GM10248 (cell line): ENCODE data around the gene DPYD.
A peak's percentile ranks its signal among the peaks of the same experiment; 100 is the strongest.

ENCODE experiments used
- CTCF ChIA-PET: fragments of 300-600 bp; sonication (Branson Sonifier 250); formaldehyde crosslinking; extraction: SDS; loops from one replicate; lab custom pipeline; 2021; ENCODE audit warnings: antibody characterized with exemption; lab: Yijun Ruan, JAX
- POLR2A ChIA-PET: fragments of 350-650 bp; sonication (Branson Sonifier 250); formaldehyde crosslinking; extraction: SDS; loops from one replicate; lab custom pipeline; 2020; ENCODE audit warnings: antibody characterized with exemption; lab: Yijun Ruan, JAX
- DNase-seq: peaks from one replicate; pipeline ENCODE4 v3.0.0; 2012; ENCODE audit errors: extremely low spot score
- CTCF ChIP-seq: IDR thresholded peaks from 2 replicates; pipeline ENCODE4 v1.5.1; 2012; ENCODE audit warnings: mild to moderate bottlenecking, low read depth; ENCODE audit errors: extremely low read depth, missing control alignments, control extremely low read depth

DPYD gene

DNA sequence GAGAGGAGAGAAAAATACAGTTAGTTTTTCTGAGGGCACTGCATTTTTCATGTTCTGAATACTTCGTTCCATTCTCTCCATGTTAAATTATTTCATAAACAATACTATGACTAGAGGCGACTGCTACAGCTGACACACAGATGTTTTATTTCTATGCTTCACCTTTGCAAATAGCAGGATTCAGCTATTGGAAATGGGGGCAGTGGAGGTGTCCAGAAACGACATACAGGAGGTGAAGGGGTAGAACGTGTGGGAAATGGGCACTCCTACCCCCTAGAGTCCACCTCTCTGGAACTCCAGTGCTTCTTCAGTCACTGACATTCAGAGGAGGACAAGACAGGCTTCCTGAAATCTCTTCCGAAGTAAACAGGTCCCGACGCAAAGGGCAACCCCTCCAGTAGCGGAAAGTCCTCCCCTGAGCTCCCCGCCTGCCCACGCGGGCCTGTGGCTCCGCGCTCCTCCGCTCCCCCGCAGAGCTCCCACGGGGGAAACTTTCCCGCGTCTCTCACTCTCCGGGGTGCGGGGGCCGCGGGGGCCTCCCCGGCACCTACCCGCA, 480 bp downstream of the DPYD start:
- no peak for TF ChIP-seq CTCF
- no peak for DNase-seq
- POLR2A ChIA-PET = no interaction called here
- CTCF ChIA-PET = interaction anchor here (1.2 to 1.7 kb wide), 3 partner anchors 13 to 131 kb away, joined by 3 to 7 read pairs (median 3); no protein-coding TSS in a partner anchor

- DNase-seq = peak; percentile 3
- ChIA-PET CTCF (interaction anchor here (0.9 to 1.7 kb wide), 4 partner anchors 9 to 24 kb away, joined by 3 to 7 read pairs (median 4); no protein-coding TSS in a partner anchor), POLR2A (no interaction called here)
- TF ChIP-seq CTCF = no peak
Measured at GRCh38 chr1:97919585-97920261, 1.1 kb downstream of the DPYD start.

- DNase-seq = no peak
- TF ChIP-seq CTCF = no peak
- ChIA-PET CTCF (interaction anchor here (0.9 to 1.4 kb wide), 5 partner anchors 8 to 23 kb away, joined by 3 to 5 read pairs (median 4); no protein-coding TSS in a partner anchor), POLR2A (no interaction called here)
Measured at GRCh38 chr1:97918961-97919360, 1.9 kb downstream of the DPYD start.

DNA sequence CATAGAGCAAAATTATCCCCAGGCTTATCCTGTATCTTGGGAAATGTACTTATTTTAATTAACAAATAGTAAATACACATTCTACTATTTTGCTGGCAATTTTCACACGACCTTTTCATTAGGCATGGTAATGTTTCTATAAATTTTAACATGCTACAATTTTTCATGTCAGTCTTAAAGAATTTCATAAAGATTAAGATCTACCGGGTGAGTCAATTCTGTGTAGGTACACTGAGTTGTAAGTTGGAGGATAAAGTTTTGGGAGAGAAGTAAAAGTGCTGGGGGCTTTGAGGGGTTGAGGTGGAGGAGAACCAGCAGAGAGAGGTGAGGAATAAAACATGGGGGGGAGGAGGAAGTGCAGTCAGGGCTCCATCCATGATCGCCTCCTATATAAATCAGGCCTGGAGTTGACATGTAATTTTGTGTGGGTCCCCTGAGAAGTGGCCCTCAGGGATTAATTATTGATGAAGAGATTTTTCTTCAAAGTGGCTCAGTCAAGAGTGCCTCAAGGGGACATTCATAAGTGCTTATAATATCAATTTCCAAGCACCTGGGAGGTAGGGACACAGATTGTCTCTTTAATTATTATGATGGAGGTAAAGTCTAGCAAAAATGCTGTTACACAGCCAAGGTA, 7.2 kb downstream of the DPYD start:
- ChIA-PET POLR2A (no interaction called here), CTCF (interaction anchor here (1.5 kb wide), 1 partner anchor 9 kb away, joined by 4 read pairs; no protein-coding TSS in a partner anchor)
- DNase-seq = no peak
- no peak for TF ChIP-seq CTCF

DNA sequence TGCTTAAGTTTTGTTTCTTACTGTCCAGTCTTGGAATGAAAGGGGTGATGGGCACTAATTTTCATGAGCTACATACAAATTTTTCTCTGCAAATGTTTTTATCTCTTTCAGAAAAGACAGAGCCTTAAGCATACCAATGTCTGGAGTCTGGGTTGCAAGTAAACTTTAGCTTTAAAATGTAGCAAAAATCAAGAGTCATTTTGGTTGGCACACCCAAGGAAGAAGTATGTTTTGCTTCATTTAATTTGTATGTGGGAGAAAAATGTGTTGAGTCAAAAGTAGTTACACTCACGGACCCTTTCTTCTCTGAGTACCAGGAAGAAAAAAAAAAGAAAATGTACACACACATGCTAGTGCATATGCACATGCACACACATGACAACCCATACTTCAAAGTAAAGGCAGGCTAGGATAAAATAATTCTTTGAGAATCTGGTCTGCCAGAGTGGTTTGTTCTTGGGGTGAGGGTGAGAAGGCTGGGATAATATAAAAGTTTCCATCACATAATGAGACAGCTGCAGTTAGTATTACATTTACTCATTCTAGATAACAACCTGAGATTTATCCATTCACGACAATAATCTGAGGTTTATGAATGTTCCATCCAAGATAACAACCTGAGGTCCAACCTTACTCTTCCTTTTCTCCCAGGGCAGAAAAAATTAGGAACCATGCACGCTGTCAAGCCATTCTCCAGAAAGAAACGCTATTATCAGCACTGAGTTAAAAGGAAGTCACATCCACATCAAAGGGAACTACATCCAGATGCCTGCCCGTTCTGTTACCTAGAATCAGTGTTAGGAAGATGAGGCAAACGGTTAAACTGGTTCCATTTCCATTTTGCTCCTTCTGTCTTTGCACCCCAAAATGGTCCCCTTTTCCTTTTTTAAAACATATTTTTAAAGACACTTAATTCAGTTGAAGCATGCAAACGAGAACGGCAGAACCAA, 9.3 kb downstream of the DPYD start:
- POLR2A ChIA-PET = no interaction called here
- CTCF ChIA-PET = interaction anchor here (0.7 kb wide), 1 partner anchor 8 kb away, joined by 3 read pairs; no protein-coding TSS in a partner anchor
- no peak for DNase-seq
- TF ChIP-seq CTCF = no peak
